COLO668 (cell line): ENCODE data around the gene NR3C2.
"Not testable (repeated sequence)": the region's sequence is repeated elsewhere in the genome, so short reads cannot be mapped to it uniquely, and the experiment has no call there.

Source experiments
- DNase-seq: peaks from one replicate; lab custom pipeline; 2025; ENCODE audit not compliant: unreplicated experiment; lab: John Stamatoyannopoulos, UW

Gene NR3C2

GRCh38 chr4:148114436-148114835 is 327.8 kb downstream of the NR3C2 start:
- no peak for DNase-seq

GRCh38 chr4:148112231-148112982 is 329.8 kb downstream of the NR3C2 start:
- DNase-seq: no peak

- DNase-seq: no peak
Observed at GRCh38 chr4:148110169-148110568, 332.0 kb downstream of the NR3C2 start.

- no peak for DNase-seq
Observed at GRCh38 chr4:148109216-148109615, 333.0 kb downstream of the NR3C2 start.

- no peak for DNase-seq
Observed at GRCh38 chr4:148108766-148109165, 333.4 kb downstream of the NR3C2 start.

GRCh38 chr4:148103597-148104355 is 338.4 kb downstream of the NR3C2 start:
- no peak for DNase-seq

GRCh38 chr4:148101790-148102189 is 340.4 kb downstream of the NR3C2 start:
- DNase-seq: no peak

- DNase-seq: no peak
Observed at GRCh38 chr4:148101235-148101634, 341.0 kb downstream of the NR3C2 start.

GRCh38 chr4:148097801-148098200 is 344.4 kb downstream of the NR3C2 start:
- no peak for DNase-seq

GRCh38 chr4:148095346-148095923 is 346.8 kb downstream of the NR3C2 start:
- no peak for DNase-seq

- no peak for DNase-seq
Observed at GRCh38 chr4:148094149-148094548, 348.1 kb downstream of the NR3C2 start.

- no peak for DNase-seq
Observed at GRCh38 chr4:148093065-148093464, 349.1 kb downstream of the NR3C2 start.

GRCh38 chr4:148092316-148093014 is 349.7 kb downstream of the NR3C2 start:
- DNase-seq: no peak

- DNase-seq: no peak
Observed at GRCh38 chr4:148091896-148092295, 350.3 kb downstream of the NR3C2 start.

GRCh38 chr4:148090503-148091476 is 351.4 kb downstream of the NR3C2 start:
- DNase-seq: no peak

- no peak for DNase-seq
Observed at GRCh38 chr4:148090029-148090428, 352.2 kb downstream of the NR3C2 start.

- DNase-seq: no peak
Observed at GRCh38 chr4:148089624-148090023, 352.6 kb downstream of the NR3C2 start.

GRCh38 chr4:148083073-148083472 is 359.1 kb downstream of the NR3C2 start:
- not testable (repeated sequence) for DNase-seq

- no peak for DNase-seq
Observed at GRCh38 chr4:148081745-148082144, 360.5 kb downstream of the NR3C2 start.

GRCh38 chr4:148081267-148081666 is 360.9 kb downstream of the NR3C2 start:
- DNase-seq: no peak
